DMS79 (cell line): ENCODE results near the gene PDLIM5.
"Not testable (repeated sequence)": the region's sequence is repeated elsewhere in the genome, so short reads cannot be mapped to it uniquely, and the experiment has no call there.

Source experiments
- DNase-seq: peaks from one replicate; lab custom pipeline; 2025; lab: John Stamatoyannopoulos, UW

The PDLIM5 gene

GRCh38 chr4:94463771-94464170 lies 12.0 kb downstream of the PDLIM5 start:
- no peak for DNase-seq

DNA sequence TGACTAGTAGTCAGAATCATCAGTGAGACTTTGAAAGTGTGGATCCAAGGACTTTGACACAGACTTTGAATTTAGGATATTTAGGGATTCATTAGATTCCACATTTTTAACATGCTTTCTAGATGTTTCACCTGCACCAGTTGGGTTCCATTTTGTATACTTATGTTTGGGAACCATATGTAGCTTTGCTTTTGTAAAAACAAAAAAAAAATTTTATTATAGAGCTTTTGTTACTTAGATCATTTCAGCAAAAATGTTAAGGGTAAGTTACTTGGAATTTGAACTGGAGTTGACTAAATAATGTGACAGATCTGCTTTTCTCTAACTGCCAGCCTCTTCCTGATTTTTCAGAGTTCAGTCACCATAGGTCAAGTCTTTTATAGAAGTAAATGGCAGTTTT lies 14.6 kb downstream of the PDLIM5 start:
- DNase-seq = no peak

DNA sequence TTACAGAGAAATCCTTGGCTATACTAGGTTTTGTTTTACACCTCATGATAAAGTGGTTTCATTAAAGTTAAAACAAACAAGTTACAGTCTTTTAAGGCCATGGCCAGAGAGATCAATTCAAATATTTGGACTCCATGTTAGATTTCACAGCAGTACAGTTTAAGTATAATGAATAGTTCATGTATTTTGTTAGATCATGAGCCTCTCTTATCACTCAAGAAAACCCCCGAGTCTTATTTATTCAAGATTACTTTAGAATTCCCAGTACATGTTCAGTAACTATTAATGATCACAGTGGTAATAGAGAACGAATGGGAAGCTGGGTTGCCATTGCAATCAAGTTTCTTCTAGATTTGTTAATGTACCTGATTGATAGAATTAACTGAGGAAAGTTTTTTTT lies 15.2 kb downstream of the PDLIM5 start:
- no peak for DNase-seq

DNA sequence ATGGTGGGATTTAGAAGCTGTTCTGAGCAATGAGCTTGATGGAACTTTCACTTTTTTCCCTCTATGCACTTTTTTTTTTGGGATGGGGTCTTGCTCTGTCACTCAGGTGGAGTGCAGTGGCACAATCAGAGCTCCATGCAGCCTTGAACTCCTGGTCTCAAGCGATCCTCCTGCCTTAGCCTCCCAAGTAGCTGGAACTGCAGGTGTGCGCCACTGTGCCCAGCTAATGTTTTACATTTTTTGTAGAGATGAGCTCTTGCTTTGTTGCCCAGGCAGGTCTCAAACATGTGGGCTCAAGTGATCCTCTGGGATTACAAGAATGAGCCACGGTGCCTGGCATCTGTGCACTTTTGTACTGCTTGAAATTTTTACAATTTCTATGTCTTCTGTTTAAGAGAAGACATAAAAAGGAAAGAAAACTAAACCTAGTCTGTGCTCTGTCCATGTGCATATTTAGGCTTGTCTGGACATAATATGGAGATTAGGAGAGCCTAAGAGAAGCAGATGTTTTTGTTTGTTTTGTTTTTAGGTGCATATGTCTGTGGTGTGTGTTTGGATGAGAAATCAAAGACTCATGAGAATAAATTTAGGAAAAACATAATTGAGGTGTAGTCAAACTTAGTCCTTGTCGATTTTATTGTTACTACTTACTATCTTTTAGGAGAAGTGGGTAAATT lies 16.5 kb downstream of the PDLIM5 start:
- DNase-seq = no peak

DNA sequence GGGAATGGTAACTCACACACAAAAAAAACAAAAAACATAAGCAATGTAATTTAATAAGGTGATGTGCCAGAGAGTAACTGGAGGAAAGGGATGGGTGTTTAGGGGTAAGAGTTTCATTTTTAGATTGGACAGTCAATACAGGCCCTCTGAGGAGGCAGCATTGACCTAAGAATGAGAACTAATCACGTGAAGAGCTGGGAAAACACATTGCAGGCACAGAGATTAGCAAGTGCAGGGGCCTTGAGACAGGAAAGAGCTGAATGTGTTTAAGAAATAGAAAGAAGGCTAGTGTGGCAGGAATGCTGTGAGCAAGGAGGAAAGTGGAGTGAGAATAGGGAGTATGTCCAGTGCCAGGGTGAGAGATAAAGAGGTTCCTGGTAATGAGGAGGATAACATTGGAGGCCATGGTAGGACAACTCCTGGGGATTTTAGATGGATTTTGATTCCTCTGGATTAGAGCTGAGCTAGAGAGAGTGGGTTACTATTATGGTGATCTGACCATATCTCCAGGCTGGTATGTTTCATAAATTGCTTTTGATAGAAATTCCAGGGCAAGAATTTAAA lies 17.6 kb downstream of the PDLIM5 start:
- no peak for DNase-seq

- DNase-seq = no peak
Measured at GRCh38 chr4:94470132-94470531, 18.4 kb downstream of the PDLIM5 start.

DNA sequence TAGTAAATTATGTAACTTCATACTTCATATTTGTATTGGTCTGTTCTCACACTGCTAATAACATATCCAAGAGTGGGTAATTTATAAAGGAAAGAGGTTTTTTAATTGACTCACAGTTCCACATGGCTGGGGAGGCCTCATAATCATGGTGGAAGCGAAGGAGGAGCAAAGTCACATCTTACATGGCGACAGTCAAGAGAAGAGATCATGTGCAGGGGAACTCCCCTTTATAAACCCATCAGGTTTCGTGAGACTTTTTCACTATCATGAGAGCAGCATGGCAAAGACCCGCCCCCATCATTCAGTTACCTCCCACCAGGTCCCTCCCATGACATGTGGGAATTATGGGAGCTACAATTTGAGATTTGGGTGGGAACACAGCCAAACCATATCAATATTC lies 19.0 kb downstream of the PDLIM5 start:
- not testable (repeated sequence) for DNase-seq

GRCh38 chr4:94472056-94472826 lies 20.5 kb downstream of the PDLIM5 start:
- no peak for DNase-seq

- DNase-seq = no peak
Measured at GRCh38 chr4:94475050-94475449, 23.3 kb downstream of the PDLIM5 start.

DNA sequence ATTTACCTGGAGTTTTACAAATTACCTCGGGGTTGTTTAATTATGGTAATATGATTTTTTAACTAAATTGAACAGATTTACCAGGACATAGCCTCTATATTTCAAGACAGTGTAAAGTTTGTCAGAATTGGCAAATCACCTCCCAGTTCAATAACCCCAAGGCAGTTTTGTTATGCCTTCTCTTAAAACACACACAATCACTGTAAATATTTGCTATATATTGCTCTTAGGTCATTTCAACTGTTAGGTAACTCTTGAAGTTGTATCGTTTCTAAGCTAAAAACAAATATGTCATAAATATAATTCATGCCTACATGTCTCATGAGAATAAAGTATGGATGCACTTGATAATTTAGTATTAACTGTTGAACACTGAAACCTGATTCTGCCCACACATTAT lies 24.1 kb downstream of the PDLIM5 start:
- no peak for DNase-seq

- DNase-seq = no peak
Measured at GRCh38 chr4:94477227-94477626, 25.5 kb downstream of the PDLIM5 start.

DNA sequence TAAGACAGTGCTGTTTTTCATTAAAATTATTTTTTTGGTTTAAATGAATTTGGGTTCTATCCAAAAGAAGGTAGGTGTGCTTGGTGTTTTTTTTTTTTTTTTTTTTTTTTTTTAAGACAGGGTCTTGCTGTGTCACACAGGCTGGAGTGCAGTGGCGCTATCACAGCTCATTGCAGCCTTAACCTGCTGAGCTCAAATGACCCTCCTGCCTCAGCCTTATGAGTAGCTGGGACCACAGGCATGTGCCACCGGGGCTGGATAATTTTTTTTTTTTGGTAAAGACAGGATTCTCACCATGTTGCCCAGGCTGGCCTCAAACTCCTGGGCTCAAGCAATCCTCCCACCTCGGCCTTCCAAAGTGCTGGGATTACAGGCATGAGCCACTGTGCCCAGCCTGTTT lies 27.1 kb downstream of the PDLIM5 start:
- DNase-seq = not testable (repeated sequence)

DNA sequence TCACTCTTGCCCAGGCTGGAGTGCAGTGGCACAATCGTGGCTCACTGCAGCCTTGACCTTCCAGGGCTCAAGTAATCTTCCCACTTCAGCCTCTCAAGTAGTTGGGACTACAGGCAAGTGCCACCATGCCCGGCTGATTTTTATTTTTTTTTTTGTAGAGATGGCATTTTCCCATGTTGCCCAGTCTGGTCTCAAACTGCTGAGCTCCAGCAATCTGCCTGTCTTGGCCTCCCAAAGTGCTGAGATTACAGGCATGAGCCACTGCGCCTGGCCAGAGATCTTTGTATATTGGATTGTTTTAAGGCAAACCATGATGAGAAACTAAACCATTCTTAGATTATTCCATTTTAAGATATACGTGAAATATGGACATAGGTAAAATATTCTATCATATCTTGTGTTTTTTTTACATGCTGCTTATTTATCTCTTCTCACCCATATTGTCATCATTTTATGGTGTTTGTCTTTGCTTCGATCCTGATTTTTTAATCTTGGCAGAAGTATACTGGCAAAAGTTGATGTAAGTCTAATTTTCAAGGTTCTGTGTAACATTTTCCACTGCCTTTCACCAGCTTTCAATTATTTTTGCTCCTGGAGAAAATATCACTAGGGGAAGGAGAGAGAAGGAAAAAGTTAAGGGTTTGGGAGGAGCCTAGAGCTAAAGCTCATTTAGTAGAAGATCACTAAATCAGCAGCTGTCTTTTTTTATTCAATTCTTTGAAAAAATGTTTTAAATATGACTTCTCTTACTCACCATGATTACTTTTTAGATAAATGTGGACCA lies 27.8 kb downstream of the PDLIM5 start:
- DNase-seq = no peak

DNA sequence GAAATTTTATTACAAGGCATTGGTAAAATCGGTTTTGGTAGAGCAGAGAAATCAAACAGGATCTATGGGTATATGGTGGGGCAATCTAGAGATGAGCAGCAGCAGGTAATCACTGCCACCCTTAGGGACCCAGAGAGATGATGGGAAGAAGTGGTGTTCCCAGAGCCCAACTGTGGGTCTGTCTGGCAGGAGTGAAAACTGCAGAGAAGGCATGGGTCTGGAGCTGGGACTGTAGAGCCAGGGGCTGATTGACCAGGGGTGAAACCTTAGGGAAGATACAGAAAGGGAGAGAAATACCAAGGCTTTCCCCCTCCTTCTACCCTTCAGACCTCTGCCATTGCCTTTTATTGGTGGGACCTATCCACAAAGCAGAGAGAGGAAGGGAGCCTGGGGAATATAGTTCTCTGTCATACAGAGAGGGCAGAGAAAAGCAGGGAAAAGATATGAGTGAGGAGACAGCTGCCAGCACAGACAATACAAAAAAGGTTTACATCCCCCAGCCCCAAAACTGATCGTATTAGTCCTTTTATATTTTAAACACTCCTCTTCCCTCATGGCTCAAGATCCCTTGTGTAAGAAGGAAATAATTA lies 28.7 kb downstream of the PDLIM5 start:
- DNase-seq = no peak

GRCh38 chr4:94483895-94484294 lies 32.2 kb downstream of the PDLIM5 start:
- no peak for DNase-seq

GRCh38 chr4:94484818-94485217 lies 33.1 kb downstream of the PDLIM5 start:
- no peak for DNase-seq

DNA sequence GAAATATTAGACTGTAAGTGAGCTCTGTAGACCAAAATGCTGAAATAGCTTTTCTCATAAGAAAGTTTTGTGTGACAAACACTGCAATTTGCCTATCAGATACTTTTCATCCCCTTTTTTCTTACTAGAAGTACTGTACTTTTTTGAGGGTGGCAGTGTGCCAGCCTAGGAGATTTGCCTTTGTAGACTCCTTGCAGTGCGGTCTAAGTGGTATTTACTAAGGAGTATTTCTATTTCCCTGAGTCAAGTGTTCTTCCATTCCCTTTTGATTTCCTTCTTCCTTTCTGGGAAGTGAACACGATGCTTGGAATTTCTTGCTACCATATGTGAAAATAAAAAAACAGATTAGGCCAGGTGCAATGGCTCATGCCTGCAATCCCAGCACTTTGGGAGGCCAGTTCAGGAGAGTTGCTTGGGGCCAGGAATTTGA lies 34.6 kb downstream of the PDLIM5 start:
- no peak for DNase-seq

DNA sequence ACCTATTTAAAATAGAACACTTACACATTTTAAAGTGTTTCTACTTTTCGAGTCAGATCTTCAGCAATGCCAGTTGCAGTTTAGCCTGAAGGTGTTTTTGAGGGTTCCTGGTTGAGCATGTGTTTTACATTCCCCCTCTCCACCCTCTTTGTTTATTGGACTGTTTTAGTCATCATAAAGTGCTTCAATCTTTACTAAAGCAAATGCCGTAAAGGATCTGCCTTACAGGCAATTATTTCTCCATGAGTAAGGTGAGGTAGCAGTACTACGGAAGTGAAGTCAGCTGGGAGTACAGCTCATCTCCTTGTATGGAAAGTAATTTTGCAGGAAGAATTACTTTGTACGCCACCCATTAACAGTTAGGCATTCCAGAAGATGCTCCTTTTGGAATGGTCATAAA lies 36.9 kb downstream of the PDLIM5 start:
- no peak for DNase-seq

DNA sequence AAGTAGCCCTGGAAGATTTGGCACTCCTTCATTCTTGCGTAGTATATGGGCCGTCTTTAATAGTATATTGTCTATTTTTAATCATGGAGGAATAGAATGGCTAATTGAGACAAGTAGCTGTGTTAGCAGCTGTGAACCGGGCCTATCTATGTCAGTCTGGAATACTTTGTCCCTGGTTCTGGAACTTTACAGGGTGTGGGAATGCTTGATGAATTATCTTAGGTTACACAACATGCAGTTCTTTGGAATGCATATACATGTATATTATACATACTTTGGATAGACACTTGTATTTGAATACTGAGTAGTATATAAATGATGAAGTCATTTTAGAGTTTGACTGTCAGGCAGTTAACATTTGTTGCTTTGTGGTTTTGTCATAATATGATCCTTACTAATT lies 37.4 kb downstream of the PDLIM5 start:
- DNase-seq = no peak

DNA sequence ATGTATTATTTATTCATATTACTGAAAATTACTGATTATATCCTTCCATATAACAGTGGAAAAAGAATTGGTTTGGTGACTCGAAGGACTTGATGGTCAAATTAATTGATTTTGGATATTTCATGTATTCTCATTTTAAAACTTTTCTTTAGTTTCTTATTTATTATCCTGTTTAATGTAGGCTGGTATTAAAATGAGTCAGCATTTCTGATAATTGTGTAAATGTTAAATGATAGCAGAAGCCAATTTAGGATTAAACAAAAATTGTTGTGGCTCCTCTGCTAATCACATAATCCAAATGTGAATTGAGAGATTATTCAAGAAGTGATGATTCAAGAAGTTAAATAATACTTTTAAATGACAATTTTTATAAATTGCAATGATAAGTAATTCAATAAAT lies 38.7 kb downstream of the PDLIM5 start:
- DNase-seq = no peak

DNA sequence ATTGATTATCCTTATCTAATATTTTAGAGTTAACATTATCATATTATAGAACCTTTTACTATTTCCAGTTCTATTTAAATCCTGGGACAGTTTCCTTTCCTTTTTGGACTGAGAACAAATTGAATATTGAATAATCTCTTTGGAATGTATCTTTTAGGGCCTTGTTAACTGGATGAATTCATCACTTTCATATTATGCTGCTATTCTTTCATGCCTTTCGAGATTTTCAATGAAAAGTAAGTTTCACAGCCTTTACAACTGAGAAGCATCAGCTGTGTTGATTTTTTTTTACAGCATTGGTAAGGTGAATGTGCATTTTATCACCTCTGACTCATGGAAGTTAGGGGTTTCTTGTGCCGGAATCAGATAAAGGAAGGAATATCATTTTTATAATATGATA lies 39.6 kb downstream of the PDLIM5 start:
- no peak for DNase-seq

DNA sequence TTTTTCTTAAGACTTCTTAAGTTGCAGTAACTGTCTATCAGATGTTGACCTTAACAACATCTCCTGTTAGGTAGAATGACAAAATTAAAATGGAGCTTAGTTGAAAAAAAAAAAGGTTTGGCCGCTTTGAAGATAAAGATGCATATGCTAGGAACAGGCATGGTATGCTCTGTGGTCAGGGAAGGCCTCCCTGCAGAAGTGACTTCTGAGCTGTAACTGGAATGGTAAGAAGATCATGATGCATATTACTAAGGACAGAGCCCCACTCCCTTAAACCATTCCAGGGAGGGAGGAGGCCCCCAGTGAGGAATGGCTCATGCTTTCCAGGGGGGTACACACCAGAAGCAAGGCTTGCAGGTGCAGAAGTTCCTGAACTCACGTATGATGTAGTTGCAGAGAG lies 43.7 kb downstream of the PDLIM5 start:
- no peak for DNase-seq
